Esophagus squamous epithelium (tissue), 5 donors: ENCODE data around the gene PLEKHA7. TPM values are rescaled to one million over a fixed set of nuclear protein-coding genes. Genes with fewer than 3 reads are reported as not detected.
"Not testable (repeated sequence)": the region's sequence is repeated elsewhere in the genome, so short reads cannot be mapped to it uniquely, and the experiment has no call there.

ENCODE experiments used
- DNase-seq: peaks from one replicate; lab custom pipeline; 2025; lab: John Stamatoyannopoulos, UW
- H3K27ac ChIP-seq, 4 donors: fragments of 200-600 bp; sonication (generic); one replicate each; pipeline ENCODE4 v1.5.1; 2016 to 2019; ENCODE audit warnings: mild to moderate bottlenecking in 1 of 4
- H3K27me3 ChIP-seq, 4 donors: fragments of 200-600 bp; sonication (generic); 1 replicate in 3 of 4; 2 replicates in 1 of 4; pipeline versions ENCODE4 v1.5.1 to v1.6.0; 2017 to 2021; ENCODE audit warnings: antibody characterized with exemption in 1 of 4
- H3K36me3 ChIP-seq, 3 donors: fragments of 200-600 bp; sonication (generic); one replicate each; pipeline ENCODE4 v1.5.1; 2016 to 2019
- H3K4me1 ChIP-seq, 3 donors: fragments of 200-600 bp; sonication (generic); one replicate each; pipeline ENCODE4 v1.5.1; 2017 to 2019
- H3K4me3 ChIP-seq, 4 donors: fragments of 200-600 bp; sonication (generic); 1 replicate in 3 of 4; 2 replicates in 1 of 4; pipeline ENCODE4 v1.5.1; 2016 to 2019; ENCODE audit warnings: mild to moderate bottlenecking in 2 of 4, moderate library complexity in 1 of 4
- H3K9me3 ChIP-seq, 3 donors: fragments of 200-600 bp; sonication (generic); one replicate each; pipeline ENCODE4 v1.5.1; 2016 to 2019
- POLR2A ChIP-seq, 4 donors: fragments of 450-650 bp; IDR thresholded peaks; one replicate each; pipeline ENCODE4 v1.6.1; 2017; ENCODE audit warnings: antibody characterized with exemption in 4 of 4, mild to moderate bottlenecking in 4 of 4, moderate library complexity in 3 of 4
- WGBS, 2 donors: methylation state at CpG; one replicate each; pipeline ENCODE4 v1.1.5; 2018; 5-methylcytosine and 5-hydroxymethylcytosine counted together
- intact Hi-C: fragments of 100-400 bp; cut with DNase I; formaldehyde crosslinking; loops from one replicate; pipeline ENCODE4 v1.15.0; 2022
- total RNA-seq, 4 donors: library from RNA; depleted of rRNA; stranded (reverse); fragments of >200 nt; gene quantifications; one replicate each; pipeline ENCODE4 v1.1.0, GENCODE V29; 2016
- TF ChIP-seq, protein P1 (sequence below), 6 experiments: fragments of 450-650 bp in 4 of 6; fragments of 200-600 bp in 2 of 6; sonication (generic) in 2 of 6; IDR thresholded peaks; one replicate each; pipeline ENCODE4 v1.5.1; 2016 to 2019; ENCODE audit warnings: antibody characterized with exemption in 6 of 6, mild to moderate bottlenecking in 4 of 6, moderate library complexity in 4 of 6
- donor health status: DM: yes; HTN: yes; CAD: no.

PLEKHA7 gene
- total RNA-seq, 4 donors from 2014 or later: 49.8 to 129 (median 59.3) TPM

DNA sequence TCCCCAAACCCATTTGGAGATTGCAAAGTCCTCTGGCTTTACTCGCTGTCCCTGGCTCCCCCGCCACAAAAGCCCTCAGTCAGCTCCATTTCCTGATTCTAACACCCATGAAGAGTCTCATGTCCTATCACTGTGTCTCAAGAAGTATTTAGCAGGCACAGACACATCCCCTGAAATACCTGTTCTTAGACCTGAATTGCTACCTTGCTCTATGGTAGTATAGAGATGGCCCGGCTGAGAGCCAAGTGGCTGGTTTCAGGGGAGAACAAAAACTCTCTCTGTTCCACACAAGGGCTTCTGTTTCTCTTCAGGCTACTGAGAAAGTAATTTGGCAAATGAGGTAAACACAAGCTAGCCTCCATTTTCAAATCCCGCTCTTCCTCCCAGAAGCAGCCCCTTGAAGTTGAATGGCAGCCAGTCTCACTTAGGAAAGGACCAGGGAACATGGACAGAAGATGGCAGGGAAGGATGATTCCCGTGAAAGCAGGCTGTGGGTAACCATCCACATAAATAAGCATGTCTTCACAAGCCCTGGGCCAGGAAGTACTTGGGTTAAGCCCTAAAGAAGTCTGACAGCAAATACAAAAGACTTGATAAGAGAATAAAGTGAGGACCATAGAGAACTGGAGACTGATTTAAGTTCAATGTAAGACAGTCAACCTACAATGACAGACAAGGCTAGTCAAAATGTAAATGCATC is 138.0 kb downstream of the PLEKHA7 start:
- 47 to 59% methylated on average over 4 to 5 of the region's 5 CpGs for WGBS, 2 donors
- Histone ChIP-seq H3K4me3 (peak overlapping the region; percentile 1 to 21 (median 14)), H3K9me3 (no peaks in the 10 kb centered on the region), H3K36me3 (peaks cover 0 to under 1% (median 0%) of the 10 kb centered on the region in 3 donors), H3K4me1 (peaks cover 0 to 83% (median 31%) of the 10 kb centered on the region in 3 donors), H3K27me3 (no peaks in the 10 kb centered on the region), H3K27ac (peak overlapping the region; percentile 66 to 87 (median 77))
- TF ChIP-seq POLR2A (IDR thresholded peaks at IDR 0.05): no peak
- TF ChIP-seq, protein P1, sequence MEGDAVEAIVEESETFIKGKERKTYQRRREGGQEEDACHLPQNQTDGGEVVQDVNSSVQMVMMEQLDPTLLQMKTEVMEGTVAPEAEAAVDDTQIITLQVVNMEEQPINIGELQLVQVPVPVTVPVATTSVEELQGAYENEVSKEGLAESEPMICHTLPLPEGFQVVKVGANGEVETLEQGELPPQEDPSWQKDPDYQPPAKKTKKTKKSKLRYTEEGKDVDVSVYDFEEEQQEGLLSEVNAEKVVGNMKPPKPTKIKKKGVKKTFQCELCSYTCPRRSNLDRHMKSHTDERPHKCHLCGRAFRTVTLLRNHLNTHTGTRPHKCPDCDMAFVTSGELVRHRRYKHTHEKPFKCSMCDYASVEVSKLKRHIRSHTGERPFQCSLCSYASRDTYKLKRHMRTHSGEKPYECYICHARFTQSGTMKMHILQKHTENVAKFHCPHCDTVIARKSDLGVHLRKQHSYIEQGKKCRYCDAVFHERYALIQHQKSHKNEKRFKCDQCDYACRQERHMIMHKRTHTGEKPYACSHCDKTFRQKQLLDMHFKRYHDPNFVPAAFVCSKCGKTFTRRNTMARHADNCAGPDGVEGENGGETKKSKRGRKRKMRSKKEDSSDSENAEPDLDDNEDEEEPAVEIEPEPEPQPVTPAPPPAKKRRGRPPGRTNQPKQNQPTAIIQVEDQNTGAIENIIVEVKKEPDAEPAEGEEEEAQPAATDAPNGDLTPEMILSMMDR (IDR thresholded peaks at IDR 0.05): no peak
- intact Hi-C loops: no loop called here
- DNase-seq: no peak

- TF ChIP-seq, protein P1 (IDR thresholded peaks at IDR 0.05): no peak
- TF ChIP-seq POLR2A (IDR thresholded peaks at IDR 0.05): no peak
- Histone ChIP-seq H3K36me3 (peaks cover 0 to 18% (median 4%) of the 10 kb centered on the region in 3 donors), H3K27ac (peak overlapping the region in 2 of 4 donors; percentile 45 to 87), H3K9me3 (no peaks in the 10 kb centered on the region), H3K4me1 (peaks cover 0 to 65% (median 18%) of the 10 kb centered on the region in 3 donors), H3K27me3 (no peaks in the 10 kb centered on the region), H3K4me3 (no peak overlapping the region)
- no peak for DNase-seq
- WGBS, 2 donors: 77 to 93% methylated on average over 4 of the region's 4 CpGs
- intact Hi-C loops: no loop called here
These were observed 139.8 kb downstream of the PLEKHA7 start for GRCh38 chr11:16874275-16874975.

DNA sequence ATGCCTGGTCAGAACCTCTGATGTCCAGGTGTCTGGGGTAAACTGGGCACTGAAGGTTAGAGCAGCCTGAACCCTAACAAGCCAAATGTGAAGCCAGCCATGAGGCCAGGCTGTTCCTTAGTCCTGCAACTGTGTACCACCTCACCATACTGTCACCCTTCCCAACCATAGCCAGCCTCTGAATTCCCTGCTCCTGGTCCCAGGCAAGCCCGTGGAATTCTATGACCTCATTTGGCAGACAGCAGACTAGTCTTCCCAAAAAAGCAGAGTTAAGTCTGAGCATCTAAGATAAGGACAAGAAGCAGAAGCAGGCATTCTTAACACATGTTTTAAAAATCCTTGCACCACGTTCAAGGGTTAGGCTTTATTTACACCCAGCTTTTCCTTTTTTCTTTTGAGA is 140.9 kb downstream of the PLEKHA7 start:
- 32 to 63% methylated on average over 2 of the region's 2 CpGs for WGBS, 2 donors
- no peak overlapping the region for H3K27ac ChIP-seq
- no peak for DNase-seq
- peaks cover 0 to 54% (median 15%) of the 10 kb centered on the region in 3 donors for H3K4me1 ChIP-seq
- H3K27me3 ChIP-seq: no peaks in the 10 kb centered on the region
- intact Hi-C loops: no loop called here
- no peaks in the 10 kb centered on the region for H3K9me3 ChIP-seq
- no peak overlapping the region for H3K4me3 ChIP-seq
- TF ChIP-seq, protein P1 (IDR thresholded peaks at IDR 0.05): no peak
- TF ChIP-seq POLR2A (IDR thresholded peaks at IDR 0.05): no peak
- H3K36me3 ChIP-seq: peaks cover 0 to 29% (median 4%) of the 10 kb centered on the region in 3 donors

GRCh38 chr11:16871368-16871767 is 142.8 kb downstream of the PLEKHA7 start:
- H3K27me3 ChIP-seq: no peaks in the 10 kb centered on the region
- intact Hi-C loops: no loop called here
- DNase-seq: no peak
- H3K27ac ChIP-seq: no peak overlapping the region
- H3K4me3 ChIP-seq: no peak overlapping the region
- no peaks in the 10 kb centered on the region for H3K9me3 ChIP-seq
- peaks cover 0 to 46% (median 4%) of the 10 kb centered on the region in 3 donors for H3K36me3 ChIP-seq
- WGBS, 2 donors: 53 to 54% methylated on average over 5 of the region's 5 CpGs
- TF ChIP-seq POLR2A (IDR thresholded peaks at IDR 0.05): no peak
- TF ChIP-seq, protein P1 (IDR thresholded peaks at IDR 0.05): no peak
- peaks cover 0 to 35% (median 8%) of the 10 kb centered on the region in 3 donors for H3K4me1 ChIP-seq

- H3K4me1 ChIP-seq: peaks cover 0 to 13% (median 0%) of the 10 kb centered on the region in 3 donors
- DNase-seq: no peak
- no peak overlapping the region for H3K4me3 ChIP-seq
- H3K27ac ChIP-seq: no peak overlapping the region
- no peaks in the 10 kb centered on the region for H3K9me3 ChIP-seq
- H3K27me3 ChIP-seq: no peaks in the 10 kb centered on the region
- WGBS, 2 donors: 50 to 63% methylated on average over 1 of the region's 1 CpG
- intact Hi-C loops: no loop called here
- TF ChIP-seq, protein P1 (IDR thresholded peaks at IDR 0.05): no peak
- TF ChIP-seq POLR2A (IDR thresholded peaks at IDR 0.05): no peak
- H3K36me3 ChIP-seq: peaks cover 0 to 86% (median 4%) of the 10 kb centered on the region in 3 donors
These were observed 147.1 kb downstream of the PLEKHA7 start for GRCh38 chr11:16867097-16867496.

DNA sequence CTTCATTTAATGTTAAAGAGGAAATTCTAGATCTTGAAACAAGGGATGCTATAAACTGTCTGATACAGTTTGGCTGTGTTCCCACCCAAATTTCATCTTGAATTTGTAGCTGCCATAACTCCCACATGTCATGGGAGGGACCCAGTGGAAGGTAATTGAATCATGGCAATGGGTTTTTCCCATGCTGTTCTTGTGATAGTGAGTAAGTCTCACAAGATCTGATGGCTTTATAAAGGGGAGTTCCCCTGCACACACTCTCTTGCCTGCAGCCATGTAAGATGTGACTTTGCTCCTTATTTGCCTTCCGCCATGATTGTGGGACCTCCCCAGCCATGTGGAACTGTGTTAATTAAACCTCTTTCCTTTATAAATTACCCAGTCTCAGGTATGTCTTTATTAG is 149.8 kb downstream of the PLEKHA7 start:
- H3K27ac ChIP-seq, intact Hi-C loops, DNase-seq, H3K4me3 ChIP-seq, H3K9me3 ChIP-seq, H3K27me3 ChIP-seq: not testable (repeated sequence)
- Histone ChIP-seq H3K36me3 (peaks cover 0 to 68% (median 0%) of the 10 kb centered on the region in 3 donors), H3K4me1 (peaks cover 0 to 23% (median 0%) of the 10 kb centered on the region in 3 donors)
- WGBS, 2 donors: 86 to 100% methylated on average over 1 of the region's 1 CpG
